DMS53 treated with DMSO at 0.1 percent for 48 hours (cell line): ENCODE measurements around the gene HSPA4.
"Not testable (repeated sequence)": the region's sequence is repeated elsewhere in the genome, so short reads cannot be mapped to it uniquely, and the experiment has no call there.

Experiments used
- DNase-seq: peaks from one replicate; lab custom pipeline; 2025; ENCODE audit not compliant: unreplicated experiment; lab: John Stamatoyannopoulos, UW

The HSPA4 gene

DNA sequence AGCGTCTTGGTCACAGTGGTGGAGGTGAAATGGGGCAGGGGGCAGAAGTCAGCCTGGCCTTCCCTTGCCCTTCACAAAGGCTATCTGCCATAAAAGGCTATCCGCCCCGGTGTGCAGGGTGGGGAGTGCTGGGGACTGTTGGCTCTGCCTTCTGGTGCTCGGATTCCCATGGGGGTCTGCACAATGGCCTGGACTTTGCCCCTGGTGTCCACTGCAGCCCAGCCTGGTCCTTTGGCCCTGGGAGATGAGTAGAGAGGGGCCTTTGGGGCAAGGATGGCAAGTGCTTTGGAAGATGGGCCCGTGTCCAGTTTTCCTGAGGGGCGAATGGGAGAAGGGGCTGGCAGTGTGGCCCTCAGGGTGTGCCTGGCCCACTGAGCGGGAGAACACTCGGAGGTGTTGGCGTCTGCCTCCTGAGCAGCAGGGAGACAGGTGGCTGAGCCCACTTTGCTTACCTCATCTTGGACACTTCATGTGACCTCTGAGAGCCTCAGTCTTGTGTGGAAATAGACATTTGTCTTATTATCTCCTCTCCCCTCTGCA, 69.9 kb downstream of the HSPA4 start:
- no peak for DNase-seq

DNA sequence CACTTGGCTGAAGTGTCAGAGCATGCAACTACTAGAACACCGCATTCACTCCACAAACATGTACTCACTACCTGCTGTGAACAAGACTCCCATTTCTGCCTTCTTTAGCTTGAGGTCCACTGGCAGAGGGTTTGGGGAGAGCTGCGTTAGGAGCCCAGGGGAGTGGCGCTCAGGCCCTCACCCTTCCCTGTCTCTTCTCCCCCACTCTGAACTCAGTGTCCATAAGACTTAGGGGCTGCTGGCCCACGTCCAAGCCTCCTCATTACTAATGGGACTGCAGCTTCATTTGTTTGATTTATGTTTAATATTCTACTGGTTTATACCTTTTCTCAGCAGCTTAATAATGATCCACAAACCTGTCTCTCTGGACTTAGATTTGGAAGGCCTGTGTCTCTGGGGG, 70.9 kb downstream of the HSPA4 start:
- DNase-seq = no peak

DNA sequence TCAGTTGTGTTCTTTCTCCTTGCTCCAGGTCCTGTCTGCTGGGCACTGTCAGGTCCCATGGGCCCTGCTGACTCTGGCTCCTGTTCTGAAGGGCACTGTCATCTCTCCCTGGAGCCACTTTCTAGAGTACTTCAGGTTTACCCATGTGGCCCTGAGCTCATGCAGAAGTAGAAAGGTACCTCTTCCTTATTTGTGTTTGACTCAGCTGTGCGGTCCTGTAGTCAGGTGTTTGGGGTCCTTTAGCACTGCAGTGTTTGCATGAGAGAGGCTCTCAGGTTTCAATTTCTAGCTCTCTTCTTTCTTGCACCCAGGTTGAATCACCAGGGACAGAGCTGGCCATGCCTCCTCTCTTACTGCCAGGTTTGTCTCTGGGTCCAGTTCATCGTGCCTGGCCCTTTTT, 71.5 kb downstream of the HSPA4 start:
- peak; percentile 25 for DNase-seq

DNA sequence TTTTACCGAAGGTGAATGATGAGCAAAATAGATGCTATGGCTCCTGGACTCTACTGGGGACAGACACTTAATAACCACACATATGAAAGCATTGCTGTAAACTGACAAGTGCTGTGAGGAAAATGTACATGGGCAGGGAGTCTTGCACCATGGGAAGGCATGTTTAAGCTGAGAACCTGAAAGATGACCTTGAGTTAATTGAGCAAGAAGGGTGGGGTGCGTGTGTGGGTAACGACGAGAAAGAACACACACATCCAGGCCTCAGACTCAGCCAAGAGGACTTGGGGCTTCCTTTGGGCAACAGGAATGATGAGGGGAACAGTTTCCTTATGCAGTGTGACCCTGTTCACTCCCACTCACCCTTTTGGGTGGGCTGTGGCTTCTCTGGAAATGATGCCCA, 73.1 kb downstream of the HSPA4 start:
- DNase-seq = no peak

DNA sequence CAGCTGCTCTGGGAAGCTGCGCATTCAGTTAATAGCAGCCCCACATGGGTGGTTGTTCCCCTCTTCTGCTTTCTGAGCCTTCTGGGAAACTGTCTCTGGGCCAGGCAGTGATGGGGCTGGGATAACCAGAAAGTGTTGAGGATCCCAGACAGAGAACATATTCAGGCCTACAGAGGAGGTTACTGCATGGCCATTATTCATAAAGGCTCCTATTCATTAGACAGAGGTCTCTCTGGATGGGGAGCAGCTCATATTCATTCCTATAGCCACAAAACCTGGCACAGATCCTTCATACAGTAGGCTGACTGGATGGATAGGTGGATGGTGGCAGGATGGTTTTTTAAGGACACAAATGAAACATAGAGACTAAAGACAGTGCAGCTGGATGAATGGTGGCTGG, 76.3 kb downstream of the HSPA4 start:
- DNase-seq = no peak

DNA sequence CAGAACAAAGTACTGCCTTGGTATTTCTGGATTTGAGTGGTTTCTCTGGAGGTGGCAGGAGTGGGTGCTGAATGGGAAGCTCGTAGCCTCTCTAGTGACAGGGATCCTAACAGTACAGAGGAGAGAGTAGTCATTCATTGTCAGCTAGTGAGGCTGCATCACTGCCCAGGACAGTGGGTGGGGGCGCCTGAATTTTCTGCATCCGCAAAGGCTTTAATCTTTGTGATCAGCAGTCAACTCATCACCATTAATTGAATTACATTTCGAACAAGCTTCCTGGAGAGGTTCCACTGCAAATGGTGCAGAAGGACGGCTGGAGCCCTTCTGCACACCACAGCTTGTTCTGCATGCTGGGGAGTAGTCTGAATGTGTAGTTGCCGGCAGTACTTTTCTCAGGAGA, 77.5 kb downstream of the HSPA4 start:
- no peak for DNase-seq

DNA sequence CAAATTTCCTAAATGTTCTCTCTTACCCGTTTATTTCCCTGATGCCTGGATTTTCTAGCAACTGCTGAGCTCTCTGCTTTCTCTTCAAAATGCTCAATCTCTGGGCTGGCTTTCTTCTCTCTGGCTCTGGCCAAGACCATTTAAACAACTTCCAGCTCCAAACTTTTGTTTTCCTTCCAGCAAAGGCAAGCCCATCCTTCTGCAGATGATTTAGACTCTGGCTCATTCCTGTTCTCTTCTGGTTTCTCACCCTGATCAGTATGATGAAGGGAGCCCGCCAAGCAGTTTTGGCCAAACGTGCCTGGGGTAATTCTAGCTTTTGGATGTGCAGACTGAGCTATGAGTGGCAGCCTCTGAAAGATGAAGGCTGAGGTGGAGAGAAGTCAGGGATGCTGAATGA, 78.1 kb downstream of the HSPA4 start:
- no peak for DNase-seq

DNA sequence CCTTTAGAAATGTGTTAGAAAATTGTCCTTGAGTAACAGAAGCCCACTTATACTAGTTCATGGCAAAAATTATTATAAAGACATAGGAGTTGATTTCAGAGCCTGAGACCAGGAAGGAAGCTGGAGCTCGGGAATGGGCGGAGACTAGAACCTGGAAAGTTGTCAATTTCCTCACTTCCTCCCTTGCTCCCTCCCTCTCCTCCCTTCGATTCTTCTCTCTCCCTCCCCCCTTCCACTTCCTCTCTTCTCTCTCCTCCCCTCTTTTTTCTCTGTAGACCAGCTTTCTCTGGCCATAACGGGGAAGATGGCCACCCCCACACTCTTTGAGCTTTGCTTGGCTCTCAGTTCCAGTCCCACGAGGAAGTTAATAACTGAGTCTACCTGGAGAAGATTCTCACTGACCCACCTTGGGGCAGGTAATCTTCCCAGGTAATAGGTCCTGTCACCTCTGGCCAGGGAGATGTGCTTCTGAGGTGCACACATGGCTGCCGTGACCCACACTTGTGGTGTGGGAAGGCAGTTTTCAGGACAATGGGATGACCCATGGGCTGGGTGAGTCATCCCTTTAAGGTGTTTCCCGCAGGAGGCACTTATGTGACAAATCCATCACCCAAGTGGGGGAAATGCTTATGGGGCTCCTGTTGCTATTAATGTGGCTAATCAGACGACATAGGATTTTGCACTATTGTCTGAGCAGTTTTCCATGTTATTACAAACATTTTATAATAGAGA, 78.7 kb downstream of the HSPA4 start:
- no peak for DNase-seq

DNA sequence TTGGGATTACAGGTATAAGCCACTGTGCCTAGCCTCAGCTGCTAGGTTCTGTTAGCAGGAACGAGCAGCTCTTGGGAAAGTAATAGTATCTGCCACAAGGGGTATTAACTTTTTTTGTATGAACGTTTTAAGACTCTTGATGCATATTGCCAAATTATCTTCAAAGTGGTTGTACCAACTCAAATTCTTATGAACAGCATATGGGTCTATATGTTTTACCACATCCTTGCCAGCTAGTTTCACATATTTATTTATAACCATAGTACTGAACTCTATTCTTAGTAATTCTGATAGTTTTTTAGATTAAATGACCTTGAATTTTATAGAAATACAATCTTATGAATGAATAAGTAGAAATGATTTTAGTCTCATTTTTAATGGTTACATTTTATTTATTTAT, 80.9 kb downstream of the HSPA4 start:
- DNase-seq = no peak

DNA sequence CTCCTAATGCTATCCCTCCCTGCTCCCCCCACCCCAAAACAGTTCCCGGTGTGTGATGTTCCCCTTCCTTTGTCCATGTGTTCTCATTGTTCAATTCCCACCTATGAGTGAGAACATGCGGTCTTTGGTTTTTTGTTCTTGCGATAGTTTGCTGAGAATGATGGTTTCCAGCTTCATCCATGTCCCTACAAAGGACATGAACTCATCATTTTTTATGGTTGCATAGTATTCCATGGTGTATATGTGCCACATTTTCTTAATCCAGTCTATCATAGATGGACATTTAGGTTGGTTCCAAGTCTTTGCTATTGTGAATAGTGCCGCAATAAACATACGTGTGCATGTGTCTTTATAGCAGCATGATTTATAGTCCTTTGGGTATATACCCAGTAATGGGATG, 81.4 kb downstream of the HSPA4 start:
- not testable (repeated sequence) for DNase-seq

DNA sequence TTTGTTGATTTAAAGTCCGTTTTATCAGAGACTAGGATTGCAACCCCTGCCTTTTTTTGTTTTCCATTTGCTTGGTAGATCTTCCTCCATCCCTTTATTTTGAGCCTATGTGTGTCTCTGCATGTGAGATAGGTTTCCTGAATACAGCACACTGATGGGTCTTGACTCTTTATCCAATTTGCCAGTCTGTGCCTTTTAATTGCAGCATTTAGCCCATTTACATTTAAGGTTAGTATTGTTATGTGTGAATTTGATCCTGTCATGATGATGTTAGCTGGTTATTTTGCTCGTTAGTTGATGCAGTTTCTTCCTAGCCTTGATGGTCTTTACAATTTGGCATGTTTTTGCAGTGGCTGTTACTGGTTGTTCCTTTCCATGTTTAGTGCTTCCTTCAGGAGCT, 85.1 kb downstream of the HSPA4 start:
- DNase-seq = not testable (repeated sequence)

DNA sequence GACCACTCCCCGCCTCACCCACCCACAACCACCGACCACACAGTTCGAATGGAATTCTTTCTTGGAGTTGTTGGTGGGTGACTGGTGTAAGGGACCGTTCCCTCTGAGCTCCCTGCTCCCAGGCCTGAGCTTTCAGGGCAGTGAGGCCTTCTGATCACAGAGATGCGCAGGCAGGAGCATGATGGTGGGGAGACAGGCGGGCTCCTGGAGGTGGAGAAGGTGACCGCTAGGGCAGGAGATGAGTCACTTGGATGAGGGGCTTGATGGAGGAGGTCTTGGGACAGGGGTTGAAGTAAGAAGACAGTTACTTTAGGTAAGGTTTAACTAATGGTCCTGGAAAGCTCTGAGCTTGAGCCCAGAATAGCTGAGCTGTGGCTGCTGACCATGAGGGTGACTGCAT, 88.5 kb downstream of the HSPA4 start:
- DNase-seq = no peak

DNA sequence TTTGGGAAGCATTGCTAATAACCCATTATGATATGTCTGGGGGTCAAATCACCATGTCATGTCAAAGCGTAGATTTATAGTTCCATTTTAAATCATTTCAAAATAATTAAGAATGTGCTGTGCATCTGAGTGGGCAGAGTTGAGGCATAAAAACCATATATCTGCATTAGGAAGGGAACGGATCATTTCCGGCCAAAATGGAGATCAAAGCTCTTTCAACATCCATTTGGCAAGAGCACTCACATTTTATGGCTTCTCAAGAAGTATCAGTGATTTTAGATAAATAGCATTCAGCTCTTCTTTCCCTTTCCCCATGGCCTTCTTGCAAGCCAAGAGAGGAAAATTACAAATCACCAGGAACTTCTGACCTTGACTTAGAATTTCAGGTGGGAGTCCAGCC, 89.9 kb downstream of the HSPA4 start:
- DNase-seq = no peak

DNA sequence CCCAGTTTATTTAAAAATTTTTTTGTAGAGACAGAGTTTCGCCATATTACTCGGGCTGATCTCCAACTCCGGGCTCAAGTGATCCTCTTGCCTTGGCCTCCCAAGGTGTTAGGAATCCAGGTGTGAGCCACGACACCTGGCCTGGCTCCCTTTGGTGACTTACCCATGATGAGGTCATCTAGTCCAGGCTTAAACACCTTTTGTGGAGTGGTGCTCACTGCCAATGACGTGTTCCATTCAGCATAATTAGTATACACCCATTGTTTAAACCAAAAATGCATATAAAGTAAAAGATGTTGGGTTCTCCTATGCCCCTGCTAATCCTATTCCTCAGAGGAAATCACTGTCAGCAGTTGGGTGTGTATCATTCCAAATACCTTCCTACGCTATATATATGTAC, 91.0 kb downstream of the HSPA4 start:
- no peak for DNase-seq

DNA sequence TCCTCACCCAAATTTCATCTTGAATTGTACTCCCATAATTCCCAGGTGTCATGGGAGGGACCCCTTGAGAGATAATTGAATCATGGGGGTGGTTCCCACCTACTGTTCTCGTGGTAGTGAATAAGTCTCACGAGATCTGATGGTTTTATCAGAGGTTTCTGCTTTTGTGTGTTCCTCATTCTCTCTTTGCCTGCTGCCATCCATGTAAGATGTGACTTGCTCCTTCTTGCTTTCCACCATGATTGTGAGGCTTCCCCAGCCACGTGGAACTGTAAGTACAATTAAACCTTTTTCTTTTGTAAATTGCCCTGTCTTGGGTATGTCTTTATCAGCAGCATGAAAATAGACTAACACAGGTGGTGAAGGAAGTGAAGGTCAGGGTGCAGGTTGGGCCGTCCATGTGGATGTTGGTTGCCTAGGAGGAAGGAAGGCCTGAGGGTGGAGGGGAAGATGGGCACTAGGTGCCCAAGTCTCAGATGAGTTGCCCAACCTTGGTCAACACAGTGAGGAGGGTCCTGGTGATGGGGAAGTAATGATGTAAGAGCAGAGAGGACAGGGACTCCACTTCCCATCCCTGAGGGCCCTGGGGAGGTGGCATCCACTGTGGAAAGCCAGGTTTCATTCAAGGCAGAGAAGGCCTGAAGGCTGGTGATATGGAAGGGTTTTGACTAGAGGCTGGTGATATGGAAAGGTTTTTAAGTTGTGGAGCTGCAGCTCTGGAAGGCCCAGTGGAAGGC, 92.6 kb downstream of the HSPA4 start:
- no peak for DNase-seq

DNA sequence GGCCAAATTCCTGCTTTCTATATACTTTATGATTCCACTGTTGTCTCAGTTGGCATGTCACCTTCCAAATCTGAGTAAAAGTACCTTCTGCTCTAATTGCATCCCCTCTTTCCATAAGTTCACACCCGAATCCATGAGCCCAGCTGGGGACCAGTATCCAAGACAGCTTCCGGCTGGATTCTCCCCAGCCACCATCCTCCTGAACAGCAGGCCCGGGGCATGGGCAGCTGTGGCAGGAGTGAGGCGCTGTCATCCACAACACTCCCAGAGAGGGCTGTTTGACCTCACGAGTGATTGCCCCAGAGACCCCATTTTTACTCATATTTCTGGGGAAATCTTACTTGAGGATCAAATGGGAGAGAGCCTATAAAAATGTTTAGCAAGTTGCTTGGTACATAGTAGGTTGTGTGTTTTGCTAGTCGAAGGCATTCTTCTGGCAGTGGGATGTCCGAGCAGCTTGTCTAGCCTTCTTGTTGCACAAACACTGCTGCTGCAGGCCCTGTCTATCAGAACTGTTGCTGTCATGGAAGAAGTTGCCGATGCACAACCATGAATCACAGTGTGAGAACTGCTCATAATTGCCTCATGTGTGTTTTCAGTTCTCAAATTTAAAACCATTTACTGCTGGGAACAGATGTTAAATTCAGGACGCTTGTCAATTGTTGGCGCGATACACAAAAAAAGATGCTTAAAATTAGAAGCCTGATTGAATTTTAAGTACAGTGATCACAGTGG, 93.8 kb downstream of the HSPA4 start:
- DNase-seq = no peak

DNA sequence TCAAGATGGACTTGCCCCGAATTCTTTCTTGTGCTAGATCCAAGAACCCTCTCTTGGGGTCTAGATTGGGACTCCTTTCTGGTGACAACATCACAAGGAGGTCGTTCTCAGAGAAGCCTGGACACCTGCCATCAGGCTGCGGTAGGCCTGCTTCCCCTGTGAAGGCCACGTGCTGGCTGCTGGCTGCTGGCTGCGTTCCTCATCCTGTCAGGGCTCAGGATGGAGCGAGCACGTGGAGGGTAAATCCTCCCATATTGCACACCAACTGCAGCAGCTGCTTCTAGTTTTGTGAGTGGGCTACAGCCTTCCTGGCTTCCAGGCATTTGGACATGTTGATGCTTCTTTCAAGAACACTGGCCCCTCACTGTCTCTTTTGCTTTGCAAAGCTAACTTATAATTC, 95.6 kb downstream of the HSPA4 start:
- DNase-seq = no peak

DNA sequence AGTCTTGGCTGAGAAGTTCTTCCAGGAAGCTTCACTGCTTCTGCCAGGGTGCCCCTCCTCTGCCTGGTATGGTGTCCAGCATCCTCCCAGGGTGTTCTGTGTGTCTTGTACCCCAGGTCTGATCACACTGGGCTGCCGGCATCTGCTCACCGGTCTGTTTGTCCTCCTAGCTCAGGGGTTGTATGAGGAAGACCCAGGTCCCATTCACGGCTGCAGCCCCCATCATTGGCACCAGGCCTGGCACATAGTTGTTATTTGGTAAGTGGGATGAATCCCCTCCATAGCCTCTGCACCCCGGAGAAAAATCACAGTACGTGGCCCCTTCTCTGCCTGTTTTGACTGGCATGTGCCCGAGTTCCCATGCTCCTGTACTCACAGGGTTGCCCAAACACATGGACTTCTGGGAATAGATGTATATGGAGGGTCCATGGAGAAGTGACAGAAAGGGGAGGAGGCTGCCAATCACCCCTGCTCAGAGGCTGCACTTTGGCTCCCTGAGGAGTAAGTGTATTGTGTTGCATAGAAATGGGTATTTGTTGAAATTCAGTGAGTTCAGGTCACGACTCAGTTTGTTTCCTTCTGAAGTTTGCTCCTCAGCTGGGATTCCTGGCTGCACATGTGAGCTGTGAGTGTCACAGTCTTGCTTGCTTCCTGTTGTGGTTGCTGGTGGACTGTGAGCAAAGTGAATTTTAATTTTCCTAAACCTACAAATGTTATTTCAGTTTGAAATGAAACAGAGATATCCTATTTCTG, 96.2 kb downstream of the HSPA4 start:
- DNase-seq = no peak

DNA sequence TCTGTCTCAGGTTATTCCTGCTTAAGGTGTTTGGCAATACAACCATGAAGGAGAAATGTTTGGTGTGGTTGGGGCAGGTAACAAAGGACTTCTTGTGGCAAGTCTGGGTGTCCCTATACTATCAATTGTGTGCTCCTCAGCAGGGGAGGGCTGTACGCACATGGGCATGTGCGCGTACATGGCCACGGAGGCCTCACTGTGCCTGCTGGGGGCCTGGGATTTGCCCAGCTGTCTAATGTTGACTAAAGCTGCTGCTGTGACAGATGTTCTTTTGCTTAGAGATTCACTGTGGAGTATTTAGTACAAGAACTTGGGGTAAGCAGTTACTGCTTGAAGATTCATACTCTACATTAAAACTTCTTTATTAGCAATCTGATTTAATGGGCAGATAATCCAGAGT, 97.5 kb downstream of the HSPA4 start:
- peak; percentile 48 for DNase-seq

DNA sequence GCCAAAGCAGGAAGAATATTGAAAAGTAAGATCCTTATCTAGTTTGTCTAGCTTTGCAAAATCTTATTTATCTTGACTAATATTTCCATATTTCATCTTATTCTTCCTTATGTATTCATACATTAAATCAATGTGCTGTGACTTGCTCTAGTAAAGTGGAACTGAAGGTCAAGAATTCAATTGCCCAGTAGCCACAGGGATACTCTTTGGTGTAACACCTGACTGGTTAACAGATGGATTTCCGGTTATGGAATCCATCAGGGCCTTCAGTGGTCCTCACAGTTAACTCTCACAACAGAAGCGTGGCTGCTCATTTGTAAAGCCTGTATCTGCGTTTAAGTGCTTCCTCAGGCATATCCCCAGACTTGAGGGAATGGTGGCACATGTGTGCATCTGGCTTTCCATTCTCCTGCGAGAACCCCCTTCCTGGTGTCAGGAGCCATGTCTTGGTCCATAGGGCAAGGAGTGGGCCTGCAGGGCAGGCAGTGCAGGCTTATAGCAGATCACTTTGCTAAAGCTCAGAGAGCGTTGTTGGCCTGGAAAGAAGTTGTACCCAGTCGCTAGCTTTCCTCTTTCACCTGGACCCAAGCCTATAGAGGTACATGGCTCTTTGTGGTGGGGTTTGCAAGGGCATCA, 99.2 kb downstream of the HSPA4 start:
- DNase-seq = no peak
